HEK293 (cell line): ENCODE measurements around the gene GPAM.

Experiments
- BCL11A ChIP-seq: fragments of 450-650 bp; formaldehyde crosslinking; IDR thresholded peaks from 2 replicates; pipeline ENCODE4 v1.5.1; 2016; ENCODE audit warnings: low read depth, missing biosample characterization, missing genetic modification characterization
- GLI2 ChIP-seq: fragments of 450-650 bp; formaldehyde crosslinking; IDR thresholded peaks from 2 replicates; pipeline ENCODE4; 2017; ENCODE audit warnings: missing biosample characterization, missing genetic modification characterization, low read depth, borderline replicate concordance
- KLF9 ChIP-seq: fragments of 450-650 bp; formaldehyde crosslinking; IDR thresholded peaks from 2 replicates; pipeline ENCODE4 v1.5.1; 2016; ENCODE audit warnings: missing biosample characterization, missing genetic modification characterization, low read depth
- MEIS1 ChIP-seq: sonication (generic); formaldehyde crosslinking; IDR thresholded peaks from 2 replicates; pipeline ENCODE4 v1.8.1; 2022; ENCODE audit warnings: missing genetic modification reagents, mild to moderate bottlenecking, borderline replicate concordance
- MYNN ChIP-seq: fragments of 450-650 bp; formaldehyde crosslinking; IDR thresholded peaks from 2 replicates; pipeline ENCODE4 v1.5.1; 2016; ENCODE audit warnings: missing biosample characterization, missing genetic modification characterization, borderline replicate concordance
- YY2 ChIP-seq: fragments of 450-650 bp; formaldehyde crosslinking; IDR thresholded peaks from 2 replicates; pipeline ENCODE4 v1.5.1; 2016; ENCODE audit warnings: missing biosample characterization, missing genetic modification characterization
- ZBTB1 ChIP-seq: fragments of 450-650 bp; formaldehyde crosslinking; IDR thresholded peaks from 2 replicates; pipeline ENCODE4 v1.5.1; 2016; ENCODE audit warnings: missing biosample characterization, missing genetic modification characterization
- ZBTB20 ChIP-seq: fragments of 450-650 bp; formaldehyde crosslinking; IDR thresholded peaks from 2 replicates; pipeline ENCODE4 v1.5.1; 2016; ENCODE audit warnings: missing biosample characterization, missing genetic modification characterization
- ZBTB26 ChIP-seq: fragments of 450-650 bp; formaldehyde crosslinking; optimal IDR thresholded peaks from 2 replicates; pipeline ENCODE3; 2016; ENCODE audit warnings: missing biosample characterization, mild to moderate bottlenecking, missing genetic modification characterization
- ZNF112 ChIP-seq: fragments of 450-650 bp; formaldehyde crosslinking; IDR thresholded peaks from 2 replicates; pipeline ENCODE4 v1.5.0; 2017; ENCODE audit warnings: missing biosample characterization, missing genetic modification characterization
- ZNF133 ChIP-seq: fragments of 450-650 bp; formaldehyde crosslinking; IDR thresholded peaks from 2 replicates; pipeline ENCODE4 v1.5.1; 2016; ENCODE audit warnings: missing biosample characterization, missing genetic modification characterization
- ZNF138 ChIP-seq: fragments of 450-650 bp; formaldehyde crosslinking; IDR thresholded peaks from 2 replicates; pipeline ENCODE4 v1.5.1; 2016; ENCODE audit warnings: missing biosample characterization, missing genetic modification characterization, borderline replicate concordance
- ZNF202 ChIP-seq: fragments of 450-650 bp; formaldehyde crosslinking; IDR thresholded peaks from 2 replicates; pipeline ENCODE4 v1.5.1; 2016; ENCODE audit warnings: missing biosample characterization, missing genetic modification characterization, borderline replicate concordance
- ZNF214 ChIP-seq: fragments of 450-650 bp; formaldehyde crosslinking; IDR thresholded peaks from 2 replicates; pipeline ENCODE4 v1.5.1; 2017; ENCODE audit warnings: missing biosample characterization, mild to moderate bottlenecking, missing genetic modification characterization, borderline replicate concordance
- ZNF324 ChIP-seq: fragments of 450-650 bp; formaldehyde crosslinking; IDR thresholded peaks from 2 replicates; pipeline ENCODE4 v1.5.1; 2016; ENCODE audit warnings: missing biosample characterization, missing genetic modification characterization
- ZNF335 ChIP-seq: fragments of 450-650 bp; formaldehyde crosslinking; conservative IDR thresholded peaks from 2 replicates; pipeline ENCODE4 v1.5.1; 2016; ENCODE audit warnings: missing biosample characterization, missing genetic modification characterization
- ZNF341 ChIP-seq: fragments of 450-650 bp; formaldehyde crosslinking; IDR thresholded peaks from 2 replicates; pipeline ENCODE4; 2016; ENCODE audit warnings: low read depth, missing biosample characterization, missing genetic modification characterization
- ZNF37A ChIP-seq: fragments of 450-650 bp; IDR thresholded peaks from 2 replicates; pipeline ENCODE4 v1.5.1; 2018; ENCODE audit warnings: missing biosample characterization, missing genetic modification characterization
- ZNF433 ChIP-seq: fragments of 450-650 bp; formaldehyde crosslinking; IDR thresholded peaks from 2 replicates; pipeline ENCODE4 v1.5.1; 2016; ENCODE audit warnings: missing biosample characterization, missing genetic modification characterization, low read depth
- ZNF473 ChIP-seq: fragments of 450-650 bp; formaldehyde crosslinking; IDR thresholded peaks from 2 replicates; pipeline ENCODE4 v1.5.1; 2017; ENCODE audit warnings: missing biosample characterization, missing genetic modification characterization
- ZNF529 ChIP-seq: fragments of 450-650 bp; formaldehyde crosslinking; IDR thresholded peaks from 2 replicates; pipeline ENCODE4 v1.5.1; 2017; ENCODE audit warnings: missing genetic modification characterization, missing biosample characterization; ENCODE audit not compliant: insufficient replicate concordance
- ZNF544 ChIP-seq: fragments of 450-650 bp; formaldehyde crosslinking; IDR thresholded peaks from 2 replicates; pipeline ENCODE4 v1.5.0; 2017; ENCODE audit warnings: missing biosample characterization, missing genetic modification characterization
- ZNF560 ChIP-seq: fragments of 450-650 bp; formaldehyde crosslinking; IDR thresholded peaks from 2 replicates; pipeline ENCODE4 v1.5.1; 2017; ENCODE audit warnings: missing biosample characterization, missing genetic modification characterization, borderline replicate concordance
- ZNF76 ChIP-seq: fragments of 450-650 bp; formaldehyde crosslinking; IDR thresholded peaks from 2 replicates; pipeline ENCODE4; 2016; ENCODE audit warnings: low read depth, missing biosample characterization, missing genetic modification characterization, borderline replicate concordance
- ZNF777 ChIP-seq: fragments of 450-650 bp; formaldehyde crosslinking; IDR thresholded peaks from 2 replicates; pipeline ENCODE4 v1.5.1; 2017; ENCODE audit warnings: missing biosample characterization, missing genetic modification characterization, borderline replicate concordance
- ZNF843 ChIP-seq: fragments of 450-650 bp; formaldehyde crosslinking; IDR thresholded peaks from 2 replicates; pipeline ENCODE4 v1.5.1; 2016; ENCODE audit warnings: missing biosample characterization, missing genetic modification characterization
- TF ChIP-seq, protein P1 (sequence below): fragments of 450-650 bp; formaldehyde crosslinking; IDR thresholded peaks from 2 replicates; pipeline ENCODE4 v1.5.1; 2017; ENCODE audit warnings: missing biosample characterization, missing genetic modification characterization
- TF ChIP-seq, protein P2 (sequence below): fragments of 450-650 bp; formaldehyde crosslinking; IDR thresholded peaks from 2 replicates; pipeline ENCODE4 v1.5.1; 2016; ENCODE audit warnings: missing biosample characterization, missing genetic modification characterization
- TF ChIP-seq, protein P3 (sequence below): fragments of 450-650 bp; formaldehyde crosslinking; IDR thresholded peaks from 2 replicates; pipeline ENCODE4 v1.5.1; 2016; ENCODE audit warnings: missing biosample characterization, missing genetic modification characterization
- TF ChIP-seq, protein P4 (sequence below): fragments of 450-650 bp; IDR thresholded peaks from 2 replicates; pipeline ENCODE4 v1.5.1; 2018; ENCODE audit warnings: missing biosample characterization, mild to moderate bottlenecking, missing genetic modification characterization
- TF ChIP-seq, protein P5 (sequence below): fragments of 450-650 bp; formaldehyde crosslinking; IDR thresholded peaks from 2 replicates; pipeline ENCODE4 v1.5.1; 2016; ENCODE audit warnings: missing biosample characterization, missing genetic modification characterization

The GPAM gene

DNA sequence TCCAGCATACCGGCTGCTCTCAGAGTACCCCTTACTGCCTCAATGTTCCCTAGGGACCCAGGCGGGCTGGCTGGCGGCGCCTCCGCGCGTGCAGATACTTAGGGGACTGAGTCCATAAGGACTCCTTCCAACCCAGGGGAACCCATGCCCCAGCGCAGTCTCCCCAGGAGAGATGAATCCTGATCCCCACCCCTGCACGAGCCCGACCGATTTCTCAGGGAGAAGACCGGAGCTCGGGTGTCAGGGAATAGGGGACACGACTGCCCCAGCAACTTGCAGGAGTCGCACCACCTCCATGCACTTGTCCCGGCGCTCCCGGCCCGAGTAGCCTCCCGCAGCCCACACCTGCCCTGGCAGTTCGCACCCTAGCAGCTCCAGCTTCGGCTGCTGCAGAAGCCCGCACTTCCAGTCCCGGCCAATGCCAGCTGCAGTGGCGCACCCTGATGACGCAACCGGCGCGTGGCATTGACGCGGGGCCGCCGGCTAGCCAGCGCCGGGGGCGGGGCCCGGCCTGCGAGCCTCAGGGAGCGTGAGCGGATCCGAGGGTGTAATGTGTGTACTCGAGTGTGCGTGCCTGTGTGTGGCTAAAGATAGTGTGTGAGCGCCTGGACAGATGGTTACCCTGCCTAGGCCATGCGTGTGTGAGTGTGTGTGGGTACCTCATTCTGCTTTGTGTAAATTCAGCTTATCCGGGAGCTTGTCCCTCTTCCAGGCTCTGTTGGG, at the start of gene GPAM (continued):
- TF ChIP-seq ZNF529: no peak
- TF ChIP-seq ZBTB20 (tag by site-specific recombination): peak; percentile 63; the same call in 1 of the 2 replicates
- no peak for TF ChIP-seq ZNF214 (tag by site-specific recombination)
- TF ChIP-seq ZBTB26 (tag by site-specific recombination): peak; percentile 79
- TF ChIP-seq MYNN (tag by site-specific recombination): no peak
- TF ChIP-seq ZNF544 (tag by site-specific recombination): no peak
- no peak for TF ChIP-seq ZNF560 (tag by site-specific recombination)
- peak; percentile 22; the same call in 1 of the 2 replicates for TF ChIP-seq ZNF341 (tag by site-specific recombination)
- TF ChIP-seq, protein P1, sequence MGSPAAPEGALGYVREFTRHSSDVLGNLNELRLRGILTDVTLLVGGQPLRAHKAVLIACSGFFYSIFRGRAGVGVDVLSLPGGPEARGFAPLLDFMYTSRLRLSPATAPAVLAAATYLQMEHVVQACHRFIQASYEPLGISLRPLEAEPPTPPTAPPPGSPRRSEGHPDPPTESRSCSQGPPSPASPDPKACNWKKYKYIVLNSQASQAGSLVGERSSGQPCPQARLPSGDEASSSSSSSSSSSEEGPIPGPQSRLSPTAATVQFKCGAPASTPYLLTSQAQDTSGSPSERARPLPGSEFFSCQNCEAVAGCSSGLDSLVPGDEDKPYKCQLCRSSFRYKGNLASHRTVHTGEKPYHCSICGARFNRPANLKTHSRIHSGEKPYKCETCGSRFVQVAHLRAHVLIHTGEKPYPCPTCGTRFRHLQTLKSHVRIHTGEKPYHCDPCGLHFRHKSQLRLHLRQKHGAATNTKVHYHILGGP (tag by site-specific recombination): no peak
- TF ChIP-seq KLF9 (tag by site-specific recombination): peak; percentile 94
- peak; percentile 59; the same call in 1 of the 2 replicates for TF ChIP-seq ZNF335 (tag by site-specific recombination)
- TF ChIP-seq GLI2 (tag by site-specific recombination): no peak
- TF ChIP-seq ZNF433 (tag by site-specific recombination): no peak
- TF ChIP-seq ZNF777 (tag by site-specific recombination): no peak
- peak; percentile 61 for TF ChIP-seq ZNF843 (tag by site-specific recombination)
- TF ChIP-seq ZNF112: no peak
- TF ChIP-seq, protein P2, sequence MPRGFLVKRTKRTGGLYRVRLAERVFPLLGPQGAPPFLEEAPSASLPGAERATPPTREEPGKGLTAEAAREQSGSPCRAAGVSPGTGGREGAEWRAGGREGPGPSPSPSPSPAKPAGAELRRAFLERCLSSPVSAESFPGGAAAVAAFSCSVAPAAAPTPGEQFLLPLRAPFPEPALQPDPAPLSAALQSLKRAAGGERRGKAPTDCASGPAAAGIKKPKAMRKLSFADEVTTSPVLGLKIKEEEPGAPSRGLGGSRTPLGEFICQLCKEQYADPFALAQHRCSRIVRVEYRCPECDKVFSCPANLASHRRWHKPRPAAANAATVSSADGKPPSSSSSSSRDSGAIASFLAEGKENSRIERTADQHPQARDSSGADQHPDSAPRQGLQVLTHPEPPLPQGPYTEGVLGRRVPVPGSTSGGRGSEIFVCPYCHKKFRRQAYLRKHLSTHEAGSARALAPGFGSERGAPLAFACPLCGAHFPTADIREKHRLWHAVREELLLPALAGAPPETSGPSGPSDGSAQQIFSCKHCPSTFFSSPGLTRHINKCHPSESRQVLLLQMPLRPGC (tag by site-specific recombination): peak; percentile 64; the same call in 1 of the 2 replicates
- TF ChIP-seq YY2 (tag by site-specific recombination): peak; percentile 65; the same call in 1 of the 2 replicates
- TF ChIP-seq, protein P3, sequence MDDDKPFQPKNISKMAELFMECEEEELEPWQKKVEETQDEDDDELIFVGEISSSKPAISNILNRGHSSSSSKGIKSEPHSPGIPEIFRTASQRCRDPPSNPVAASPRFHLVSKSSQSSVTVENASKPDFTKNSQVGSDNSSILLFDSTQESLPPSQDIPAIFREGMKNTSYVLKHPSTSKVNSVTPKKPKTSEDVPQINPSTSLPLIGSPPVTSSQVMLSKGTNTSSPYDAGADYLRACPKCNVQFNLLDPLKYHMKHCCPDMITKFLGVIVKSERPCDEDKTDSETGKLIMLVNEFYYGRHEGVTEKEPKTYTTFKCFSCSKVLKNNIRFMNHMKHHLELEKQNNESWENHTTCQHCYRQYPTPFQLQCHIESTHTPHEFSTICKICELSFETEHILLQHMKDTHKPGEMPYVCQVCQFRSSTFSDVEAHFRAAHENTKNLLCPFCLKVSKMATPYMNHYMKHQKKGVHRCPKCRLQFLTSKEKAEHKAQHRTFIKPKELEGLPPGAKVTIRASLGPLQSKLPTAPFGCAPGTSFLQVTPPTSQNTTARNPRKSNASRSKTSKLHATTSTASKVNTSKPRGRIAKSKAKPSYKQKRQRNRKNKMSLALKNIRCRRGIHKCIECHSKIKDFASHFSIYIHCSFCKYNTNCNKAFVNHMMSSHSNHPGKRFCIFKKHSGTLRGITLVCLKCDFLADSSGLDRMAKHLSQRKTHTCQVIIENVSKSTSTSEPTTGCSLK (tag by site-specific recombination): no peak
- TF ChIP-seq ZNF37A: no peak
- TF ChIP-seq BCL11A (tag by site-specific recombination): no peak
- TF ChIP-seq, protein P4, sequence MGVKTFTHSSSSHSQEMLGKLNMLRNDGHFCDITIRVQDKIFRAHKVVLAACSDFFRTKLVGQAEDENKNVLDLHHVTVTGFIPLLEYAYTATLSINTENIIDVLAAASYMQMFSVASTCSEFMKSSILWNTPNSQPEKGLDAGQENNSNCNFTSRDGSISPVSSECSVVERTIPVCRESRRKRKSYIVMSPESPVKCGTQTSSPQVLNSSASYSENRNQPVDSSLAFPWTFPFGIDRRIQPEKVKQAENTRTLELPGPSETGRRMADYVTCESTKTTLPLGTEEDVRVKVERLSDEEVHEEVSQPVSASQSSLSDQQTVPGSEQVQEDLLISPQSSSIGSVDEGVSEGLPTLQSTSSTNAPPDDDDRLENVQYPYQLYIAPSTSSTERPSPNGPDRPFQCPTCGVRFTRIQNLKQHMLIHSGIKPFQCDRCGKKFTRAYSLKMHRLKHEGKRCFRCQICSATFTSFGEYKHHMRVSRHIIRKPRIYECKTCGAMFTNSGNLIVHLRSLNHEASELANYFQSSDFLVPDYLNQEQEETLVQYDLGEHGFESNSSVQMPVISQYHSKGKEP (tag by site-specific recombination): peak; percentile 80; the same call in 1 of the 2 replicates
- TF ChIP-seq ZNF202 (tag by site-specific recombination): no peak
- TF ChIP-seq ZBTB1 (tag by site-specific recombination): 0 out of 2 replicates have a peak, but pooled peaks have one; percentile 24
- no peak for TF ChIP-seq ZNF473 (tag by site-specific recombination)
- TF ChIP-seq ZNF76 (tag by site-specific recombination): peak; percentile 81; the same call in 1 of the 2 replicates
- TF ChIP-seq, protein P5, sequence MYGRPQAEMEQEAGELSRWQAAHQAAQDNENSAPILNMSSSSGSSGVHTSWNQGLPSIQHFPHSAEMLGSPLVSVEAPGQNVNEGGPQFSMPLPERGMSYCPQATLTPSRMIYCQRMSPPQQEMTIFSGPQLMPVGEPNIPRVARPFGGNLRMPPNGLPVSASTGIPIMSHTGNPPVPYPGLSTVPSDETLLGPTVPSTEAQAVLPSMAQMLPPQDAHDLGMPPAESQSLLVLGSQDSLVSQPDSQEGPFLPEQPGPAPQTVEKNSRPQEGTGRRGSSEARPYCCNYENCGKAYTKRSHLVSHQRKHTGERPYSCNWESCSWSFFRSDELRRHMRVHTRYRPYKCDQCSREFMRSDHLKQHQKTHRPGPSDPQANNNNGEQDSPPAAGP (tag by site-specific recombination): peak; percentile 87
- no peak for TF ChIP-seq ZNF133 (tag by site-specific recombination)
- TF ChIP-seq MEIS1 (CRISPR knock-in tag): no peak
- TF ChIP-seq ZNF138 (tag by site-specific recombination): no peak
- TF ChIP-seq ZNF324 (tag by site-specific recombination): 0 out of 2 replicates have a peak, but pooled peaks have one; percentile 68
